GM21367 (cell line): ENCODE data around the gene TSKU.
"Not testable (repeated sequence)": the region's sequence is repeated elsewhere in the genome, so short reads cannot be mapped to it uniquely, and the experiment has no call there.

Experiments used
- ATAC-seq: cut with Tn5 transposase; IDR thresholded peaks from one replicate; pipeline ENCODE4 v1.9.1; 2021; ENCODE audit not compliant: unreplicated experiment

Gene TSKU

GRCh38 chr11:76787911-76788596 lies 4.9 kb downstream of the TSKU start:
- ATAC-seq, result no peak

GRCh38 chr11:76788661-76789442 lies 5.7 kb downstream of the TSKU start:
- no peak for ATAC-seq

GRCh38 chr11:76789443-76789719 lies 6.2 kb downstream of the TSKU start:
- no peak for ATAC-seq

GRCh38 chr11:76790251-76790650 lies 7.1 kb downstream of the TSKU start:
- ATAC-seq, result no peak

- not testable (repeated sequence) for ATAC-seq
Observed at GRCh38 chr11:76791002-76791770, 8.0 kb downstream of the TSKU start.

- ATAC-seq, result no peak
Observed at GRCh38 chr11:76791861-76792260, 8.7 kb downstream of the TSKU start.

GRCh38 chr11:76792505-76793264 lies 9.5 kb downstream of the TSKU start:
- no peak for ATAC-seq

- ATAC-seq, result no peak
Observed at GRCh38 chr11:76793391-76794291, 10.5 kb downstream of the TSKU start.

- ATAC-seq, result no peak
Observed at GRCh38 chr11:76794371-76795289, 11.5 kb downstream of the TSKU start.

GRCh38 chr11:76795290-76795935 lies 12.3 kb downstream of the TSKU start:
- ATAC-seq, result no peak

GRCh38 chr11:76795936-76796441 lies 12.8 kb downstream of the TSKU start:
- ATAC-seq, result no peak

GRCh38 chr11:76796511-76797198 lies 13.5 kb downstream of the TSKU start:
- ATAC-seq, result no peak

- no peak for ATAC-seq
Observed at GRCh38 chr11:76797341-76798201, 14.4 kb downstream of the TSKU start.

- ATAC-seq, result no peak
Observed at GRCh38 chr11:76798202-76798581, 15.0 kb downstream of the TSKU start.

GRCh38 chr11:76798671-76799065 lies 15.5 kb downstream of the TSKU start:
- ATAC-seq, result no peak

- ATAC-seq, result peak; percentile 78
Observed at GRCh38 chr11:76799066-76799804, 16.1 kb downstream of the TSKU start.
